ENCODE data around the gene HES7.

Gene HES7

DNA sequence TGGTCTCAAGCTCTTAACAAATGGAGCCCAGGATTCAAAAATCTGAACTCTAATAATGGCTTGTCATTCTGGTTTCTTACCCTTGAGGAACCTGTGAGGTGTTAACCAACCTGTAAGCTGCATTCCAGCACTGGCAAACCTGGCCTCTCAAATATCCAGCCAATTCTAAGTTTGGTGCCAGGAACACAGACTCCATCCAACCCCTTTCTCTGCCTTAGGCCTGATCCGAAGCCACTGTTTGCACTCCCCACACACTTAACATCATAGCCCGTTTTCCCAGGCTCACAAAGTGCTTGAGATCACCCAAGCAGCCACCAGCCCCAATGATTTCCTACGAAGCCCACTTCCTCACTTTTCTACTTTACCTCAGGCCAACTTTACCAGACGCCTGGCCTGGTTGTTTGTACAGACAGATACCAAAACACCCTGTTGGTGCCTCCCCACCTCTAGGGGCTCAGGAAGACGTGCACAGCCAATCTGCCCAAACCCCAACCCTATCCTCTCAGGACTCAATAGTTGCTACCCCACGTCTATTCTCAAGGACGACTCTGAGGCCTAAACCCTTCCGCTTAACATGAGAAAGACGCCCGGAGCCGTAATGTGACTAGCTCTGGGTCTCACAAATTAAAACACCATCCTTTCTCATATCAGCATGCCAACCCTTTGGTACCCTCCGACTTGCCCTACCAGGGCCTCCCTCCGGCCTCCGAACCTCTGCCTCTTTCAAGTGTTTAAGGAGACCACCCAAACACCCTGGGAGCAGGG is 31.5 kb upstream of the HES7 start:
- in situ Hi-C loops (cut with MboI; ENCODE audit: low sequenced_read_pairs): no loop called here

DNA sequence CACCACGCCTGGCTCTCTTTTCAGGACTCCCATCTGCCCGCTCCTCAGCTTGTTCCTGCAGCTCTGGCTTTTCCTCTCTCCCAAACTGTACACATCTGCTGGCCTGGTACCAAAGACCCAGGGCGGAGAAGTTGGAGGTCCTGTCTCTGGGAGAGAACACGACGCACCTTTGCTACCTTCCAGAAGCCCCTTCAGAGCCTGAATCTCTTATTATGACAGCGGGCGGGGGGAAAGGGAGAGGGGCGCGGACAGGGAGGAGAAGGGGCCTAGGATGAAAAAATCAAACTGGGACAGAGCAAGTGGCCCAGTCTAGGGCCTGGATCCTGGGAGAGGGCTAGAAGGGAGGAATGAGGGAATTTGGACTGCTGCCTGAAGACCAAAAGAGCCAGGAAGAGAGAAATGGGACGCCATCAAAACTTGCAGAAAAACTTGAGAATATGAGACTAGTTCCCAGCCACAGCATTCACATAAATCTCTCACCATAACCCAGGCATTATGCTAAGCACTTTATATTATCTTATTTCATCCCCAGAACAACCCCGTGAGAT is 30.8 kb upstream of the HES7 start:
- in situ Hi-C loops (cut with MboI; ENCODE audit: low sequenced_read_pairs): no loop called here

DNA sequence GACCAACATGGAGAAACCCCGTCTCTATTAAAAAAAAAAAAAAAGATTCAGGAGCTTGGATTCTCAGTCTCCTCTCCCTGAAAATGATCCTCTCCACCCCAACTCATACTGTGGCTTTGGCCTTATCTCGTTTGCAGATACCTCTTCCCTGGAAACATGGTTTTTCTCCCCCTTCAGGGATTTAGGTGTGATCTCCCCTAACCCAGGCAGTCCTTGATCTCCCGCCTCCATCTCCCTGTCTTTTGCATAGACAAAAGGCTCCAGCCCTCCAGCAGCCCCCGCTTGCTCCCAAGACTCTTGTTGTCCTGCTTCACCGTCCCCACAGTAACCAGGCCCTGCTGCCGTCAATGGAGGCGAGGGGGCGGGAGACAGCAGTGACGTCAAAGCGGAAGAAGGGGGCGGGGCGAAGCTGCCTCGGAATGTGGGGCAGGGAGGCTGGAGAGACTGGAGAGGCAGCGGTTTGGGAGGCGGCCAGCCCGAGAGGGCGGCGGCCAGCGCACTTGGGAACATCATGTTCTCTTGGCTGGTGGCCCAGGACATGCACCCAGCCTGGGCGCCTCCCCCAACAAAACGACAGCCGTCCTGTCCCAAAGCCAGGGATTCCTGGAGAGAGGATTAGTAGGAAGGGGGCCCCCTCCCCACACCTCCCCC is 30.2 kb upstream of the HES7 start:
- in situ Hi-C loops (cut with MboI; ENCODE audit: low sequenced_read_pairs): no loop called here

DNA sequence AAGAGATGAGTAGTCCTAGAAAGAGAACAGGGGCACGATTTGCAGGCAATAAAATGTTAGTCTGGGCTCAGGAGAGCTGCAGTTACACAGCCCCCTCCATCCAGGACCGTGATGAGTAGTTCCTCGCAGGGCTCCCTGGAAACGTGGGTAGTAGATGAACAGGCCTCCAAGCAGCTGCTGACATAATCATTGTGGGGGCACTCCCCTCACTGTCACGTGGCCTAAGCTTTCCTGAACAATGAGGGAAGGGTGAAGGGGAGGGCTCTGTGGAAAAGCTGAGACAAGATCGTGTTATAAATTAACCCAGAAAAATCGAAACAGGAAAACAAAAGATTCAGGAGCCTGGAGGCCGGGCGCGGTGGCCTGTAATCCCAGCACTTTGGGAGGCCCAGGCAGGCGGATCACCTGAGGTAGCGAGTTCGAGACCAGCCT is 29.6 kb upstream of the HES7 start:
- in situ Hi-C loops (cut with MboI; ENCODE audit: low sequenced_read_pairs): no loop called here

DNA sequence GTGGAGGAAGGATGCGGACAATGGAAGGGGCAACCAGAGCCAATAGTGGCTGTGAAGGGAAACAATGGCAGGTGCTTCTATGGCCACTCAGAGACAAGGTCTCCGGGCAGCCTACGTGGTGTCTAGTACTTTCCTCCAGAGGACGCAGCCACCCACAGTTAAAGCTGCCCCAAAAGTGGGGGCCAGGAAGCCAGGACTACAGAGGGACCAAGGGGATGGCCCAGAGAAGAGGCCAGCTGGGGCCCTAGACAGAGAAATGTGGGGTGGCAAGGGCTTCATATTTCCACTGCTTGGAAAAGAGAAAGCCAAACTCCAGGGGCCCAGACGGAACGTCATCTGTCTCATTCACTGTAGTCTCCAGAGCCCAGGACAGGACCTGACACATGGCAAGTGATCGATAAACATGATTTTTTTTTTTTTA is 29.1 kb upstream of the HES7 start:
- in situ Hi-C loops (cut with MboI; ENCODE audit: low sequenced_read_pairs): no loop called here

DNA sequence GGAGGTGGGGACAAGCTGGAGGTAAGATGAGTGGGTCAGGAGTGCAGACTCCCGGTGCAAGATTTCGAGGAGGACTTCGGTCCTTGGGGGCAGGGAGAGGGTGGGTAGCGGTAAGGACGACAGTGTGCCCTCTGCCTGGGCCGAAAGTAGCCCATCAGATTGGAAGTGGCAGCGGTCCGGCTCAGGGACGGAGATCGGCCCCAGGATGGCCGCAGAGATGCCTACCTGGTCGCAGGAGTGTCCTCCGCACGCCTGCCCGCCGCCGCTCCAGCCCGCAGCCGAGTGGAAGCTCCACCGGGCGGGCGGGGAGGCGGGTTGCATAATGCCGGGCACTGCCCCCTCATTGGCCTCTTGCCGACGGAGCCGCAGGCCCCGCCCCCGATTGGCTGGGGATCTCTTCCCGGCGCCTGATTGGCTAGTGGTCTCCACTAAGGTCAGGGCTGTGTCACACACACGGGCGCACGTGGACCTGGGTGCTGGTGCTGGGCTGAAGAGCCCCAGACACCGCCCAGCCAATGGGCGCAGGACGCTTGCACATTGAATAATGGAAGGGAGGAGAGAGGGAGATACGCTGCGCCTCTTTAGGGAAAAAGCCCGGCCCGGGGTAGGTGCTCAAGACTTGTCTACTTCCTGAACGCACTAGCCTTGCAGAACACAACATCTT is 28.3 kb upstream of the HES7 start, which contains the start of gene PER1:
TSS of gene PER1 (minus strand) at position 293 of the 664 bp plus-strand sequence. CDS start 1,698 bp downstream, outside the sequence.
- in situ Hi-C loops (cut with MboI; ENCODE audit: low sequenced_read_pairs): no loop called here

DNA sequence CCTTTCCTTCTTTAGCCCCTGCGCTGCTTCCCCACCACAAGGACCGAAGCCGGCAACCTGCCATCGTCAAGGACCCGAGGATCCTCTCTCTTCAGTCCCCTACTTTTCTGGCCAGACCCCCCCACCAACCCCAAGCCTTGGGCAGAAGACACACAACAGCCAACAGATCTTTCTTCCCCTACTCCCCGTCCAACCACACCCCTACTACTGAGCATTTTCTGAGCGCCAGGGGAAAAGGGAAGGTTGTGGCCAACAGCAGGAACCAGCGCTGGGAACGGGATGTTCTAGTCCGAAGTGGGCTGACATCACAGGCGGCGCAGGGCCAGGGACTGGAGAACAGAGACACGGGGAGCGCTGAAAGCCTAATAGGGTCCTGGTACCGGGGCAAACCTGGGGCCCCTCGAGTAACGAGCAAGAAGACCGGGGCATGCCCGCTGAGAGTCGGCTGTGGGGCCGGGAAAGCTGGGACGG is 27.8 kb upstream of the HES7 start:
- in situ Hi-C loops (cut with MboI; ENCODE audit: low sequenced_read_pairs): no loop called here

DNA sequence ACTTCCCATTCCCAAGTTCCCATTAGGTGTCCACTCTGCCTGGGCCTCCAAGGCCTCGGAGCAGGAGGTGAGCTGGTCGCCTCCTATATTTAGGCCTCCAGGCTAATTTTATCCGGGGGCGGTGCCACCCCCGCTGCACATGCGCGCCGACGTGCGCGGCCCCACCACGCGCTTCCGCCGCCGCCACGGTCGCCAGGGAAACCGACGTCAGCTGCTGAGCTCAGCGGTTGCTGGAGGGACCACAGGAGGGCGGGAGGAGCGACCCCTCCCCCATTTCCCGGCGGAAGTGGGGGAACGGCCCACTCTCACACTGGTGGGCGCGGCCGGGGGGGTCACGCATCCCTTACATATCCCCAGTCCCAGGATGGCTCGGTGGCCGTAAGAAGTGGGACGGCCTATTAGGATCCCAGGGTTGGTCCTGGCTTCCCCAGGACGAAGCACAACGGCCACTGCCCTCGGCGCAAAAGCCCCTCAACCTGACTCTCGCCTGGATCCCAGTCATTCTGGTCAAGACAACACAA is 27.3 kb upstream of the HES7 start:
- in situ Hi-C loops (cut with MboI; ENCODE audit: low sequenced_read_pairs): no loop called here

DNA sequence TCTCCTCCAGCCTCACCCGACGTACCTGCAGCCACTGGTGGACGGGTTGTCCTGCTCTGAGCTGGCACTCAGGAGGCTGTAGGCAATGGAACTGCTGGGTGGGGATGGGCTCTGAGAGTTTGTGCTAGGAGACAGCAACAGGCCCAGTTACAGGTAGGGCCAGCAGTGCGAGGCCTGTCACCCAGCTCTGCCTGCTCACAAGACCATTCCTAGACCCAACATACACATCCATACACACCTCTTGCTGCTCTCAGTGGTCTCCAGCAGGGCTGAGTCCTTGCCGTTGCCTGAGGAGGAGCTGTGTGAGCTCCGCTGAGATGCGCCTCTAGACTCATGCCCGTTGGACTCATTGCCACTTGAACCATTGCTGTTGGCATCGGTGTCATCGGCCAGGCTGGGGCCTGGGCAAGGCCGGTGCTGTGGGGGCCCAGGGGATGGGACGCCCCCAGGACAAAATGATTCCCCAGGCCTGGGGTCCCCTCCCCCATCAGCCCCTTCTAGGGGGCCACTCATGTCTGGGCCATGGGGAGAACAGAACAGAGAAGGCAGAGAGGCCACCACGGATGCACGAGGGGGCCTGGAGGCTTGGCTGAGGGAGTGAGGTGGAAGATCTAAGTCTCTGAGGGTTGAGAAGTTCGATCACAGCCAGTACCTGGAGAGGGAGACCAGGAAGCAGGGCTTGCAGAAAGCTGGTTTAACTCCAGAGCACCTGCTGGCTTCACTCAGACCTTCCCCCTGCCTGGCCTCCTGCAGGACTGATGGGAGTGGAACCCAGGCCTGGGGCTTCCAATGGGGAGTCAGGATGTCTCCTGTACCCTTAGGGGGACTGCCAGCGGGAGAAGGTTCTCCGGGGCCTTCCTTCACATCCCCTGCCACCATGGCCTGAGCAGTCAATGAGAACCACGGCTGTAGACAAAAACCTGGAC is 26.6 kb upstream of the HES7 start:
- in situ Hi-C loops (cut with MboI; ENCODE audit: low sequenced_read_pairs): no loop called here

DNA sequence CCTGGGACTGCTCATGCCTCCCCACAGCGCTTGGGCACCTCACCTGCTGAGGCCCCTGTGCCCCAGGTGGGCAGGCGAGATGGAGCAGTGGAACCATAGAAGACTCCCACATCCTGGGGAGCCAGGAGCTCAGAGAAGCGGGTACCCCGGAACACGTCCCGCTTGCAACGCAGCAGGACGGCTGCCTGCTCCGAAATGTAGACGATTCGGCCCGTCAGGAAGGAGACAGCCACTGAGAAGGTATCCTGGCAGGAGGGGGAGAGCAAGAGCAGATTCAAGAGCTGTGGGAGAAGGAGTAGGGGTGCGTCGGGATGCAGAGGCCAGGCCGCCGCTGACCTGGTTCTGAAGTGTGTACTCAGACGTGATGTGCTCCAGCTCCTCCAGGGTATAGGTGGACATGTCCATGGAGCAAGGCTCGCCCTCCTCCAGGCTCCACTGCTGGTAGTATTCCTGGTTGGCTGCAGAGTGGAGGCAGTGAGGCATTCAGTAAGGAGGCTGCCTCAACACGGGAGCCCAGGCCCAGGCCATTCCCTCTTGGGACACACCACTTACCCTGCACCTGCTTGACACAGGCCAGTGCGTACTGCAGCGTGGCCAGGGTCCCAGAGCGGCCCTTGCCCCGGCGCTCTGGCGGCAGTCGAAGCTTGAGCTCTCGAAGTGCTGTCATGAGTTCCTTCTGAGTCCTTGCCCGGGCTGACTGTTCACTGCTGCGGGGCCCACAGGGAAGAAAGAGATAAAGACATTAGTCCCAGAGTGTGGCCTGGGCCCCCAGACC is 25.7 kb upstream of the HES7 start:
- in situ Hi-C loops (cut with MboI; ENCODE audit: low sequenced_read_pairs): no loop called here

DNA sequence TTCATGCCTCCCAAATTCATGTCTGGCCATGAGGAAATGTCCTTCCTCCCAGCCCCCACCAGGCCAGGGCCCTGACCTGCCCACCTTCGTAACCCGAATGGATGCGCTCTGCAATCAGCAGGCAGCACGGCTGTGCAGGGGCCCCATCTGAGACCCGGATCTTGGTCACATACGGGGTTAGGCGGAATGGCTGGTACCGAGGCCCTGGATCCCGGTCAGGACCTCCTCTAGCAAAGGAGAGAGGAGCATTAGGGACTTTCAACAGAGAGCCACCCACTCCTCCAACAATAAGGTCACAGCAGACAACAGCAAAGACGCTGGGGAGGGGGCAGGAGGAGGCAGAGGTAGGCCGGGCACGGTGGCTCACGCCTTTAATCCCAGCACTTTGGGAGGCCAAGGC is 24.7 kb upstream of the HES7 start:
- in situ Hi-C loops (cut with MboI; ENCODE audit: low sequenced_read_pairs): no loop called here

DNA sequence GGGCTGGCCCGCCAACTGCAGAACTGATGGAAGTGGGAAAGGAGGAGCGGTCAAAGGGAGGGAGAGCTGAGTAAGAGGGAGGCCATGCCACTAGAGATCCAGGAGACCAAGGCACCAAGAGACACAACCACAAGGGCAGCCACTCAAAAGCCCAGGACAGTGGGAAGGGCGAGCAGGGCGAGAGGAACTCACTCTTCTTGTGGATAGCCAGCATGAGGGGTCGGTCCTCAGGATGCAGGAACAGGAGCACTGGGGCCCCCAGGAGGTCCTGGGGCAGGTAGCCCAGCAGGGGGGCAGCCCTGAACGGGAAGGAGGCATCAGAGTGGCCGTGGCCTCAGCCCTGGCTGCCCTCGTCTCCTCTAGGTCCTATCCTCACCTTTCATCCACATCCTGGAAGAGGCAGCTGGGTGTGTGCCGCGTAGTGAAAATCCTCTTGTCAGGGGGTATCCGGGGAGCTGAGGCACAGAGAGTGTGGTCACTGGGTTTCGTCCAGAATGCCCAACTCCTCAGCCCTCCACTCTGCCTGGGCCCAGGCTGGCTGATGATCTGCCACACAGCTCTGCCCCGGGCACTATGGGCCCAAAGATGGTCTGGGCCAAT is 24.0 kb upstream of the HES7 start:
- in situ Hi-C loops (cut with MboI; ENCODE audit: low sequenced_read_pairs): no loop called here

DNA sequence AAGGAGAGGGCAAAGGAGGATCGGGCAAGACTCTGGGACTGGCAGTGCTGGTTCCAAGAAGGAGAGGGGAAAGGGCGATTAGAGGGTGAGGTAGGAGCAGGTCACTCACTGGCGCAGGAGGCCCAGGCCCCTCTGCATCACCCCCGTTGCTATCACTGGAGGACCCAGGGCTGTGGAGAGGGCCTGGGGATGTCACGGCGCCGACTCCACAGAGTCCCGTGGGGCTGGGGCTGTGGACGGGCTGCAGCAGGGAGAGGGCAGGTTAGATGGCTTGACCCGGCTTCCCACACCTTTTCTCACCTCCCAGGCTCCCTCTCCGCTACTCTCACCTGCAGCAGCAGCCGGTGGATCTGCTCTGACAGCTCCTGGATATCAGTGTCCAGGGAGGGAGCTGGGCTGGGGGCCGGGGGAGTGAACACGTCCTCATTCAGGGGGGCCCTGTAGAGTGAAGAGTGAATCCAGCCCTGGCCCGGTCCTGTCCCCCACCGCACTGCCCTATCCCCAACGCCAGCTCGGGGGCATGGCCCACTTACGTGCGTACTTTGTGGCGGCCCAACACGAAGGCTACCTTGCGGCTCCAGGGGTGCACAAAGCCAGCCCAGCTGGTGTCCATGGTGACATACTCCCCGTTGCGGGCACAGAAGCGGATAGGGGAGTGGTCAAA is 23.4 kb upstream of the HES7 start:
- in situ Hi-C loops (cut with MboI; ENCODE audit: low sequenced_read_pairs): no loop called here

DNA sequence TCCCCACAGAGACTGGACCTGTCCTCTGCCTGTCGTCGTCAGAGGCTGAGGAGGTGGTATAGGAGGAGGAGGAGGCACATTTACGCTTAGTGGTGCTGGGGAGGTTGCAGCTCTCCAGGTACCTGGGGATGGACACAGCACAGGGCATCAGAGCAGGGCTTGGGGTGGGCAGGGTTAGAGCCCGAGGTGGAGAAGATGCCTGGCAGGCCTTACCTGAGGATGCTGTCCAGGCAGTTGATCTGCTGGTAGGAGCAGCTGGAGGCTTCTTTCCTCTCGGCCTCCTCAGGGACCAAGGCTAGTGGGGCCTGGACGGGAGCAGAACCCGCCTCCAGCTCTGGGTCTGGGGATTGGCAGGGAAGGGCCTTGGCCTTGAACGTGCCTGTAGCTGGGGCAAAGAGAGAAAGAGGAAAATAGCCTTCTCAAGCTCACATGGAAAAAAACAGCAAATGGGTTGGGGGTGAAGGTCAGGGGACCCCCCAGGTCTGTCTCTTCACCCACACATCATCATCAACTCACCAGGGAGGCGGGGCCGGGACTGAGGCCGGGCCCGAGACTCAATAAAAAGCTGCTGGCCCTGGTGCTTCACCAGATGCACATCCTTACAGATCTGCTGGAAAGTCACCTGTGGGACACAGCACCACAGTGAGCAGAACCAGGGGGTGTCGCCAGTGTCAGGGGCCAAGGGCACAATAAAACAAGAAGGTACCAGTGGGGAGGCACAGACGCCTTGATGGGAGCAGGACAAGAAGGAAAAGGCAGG is 22.7 kb upstream of the HES7 start:
- in situ Hi-C loops (cut with MboI; ENCODE audit: low sequenced_read_pairs): no loop called here

DNA sequence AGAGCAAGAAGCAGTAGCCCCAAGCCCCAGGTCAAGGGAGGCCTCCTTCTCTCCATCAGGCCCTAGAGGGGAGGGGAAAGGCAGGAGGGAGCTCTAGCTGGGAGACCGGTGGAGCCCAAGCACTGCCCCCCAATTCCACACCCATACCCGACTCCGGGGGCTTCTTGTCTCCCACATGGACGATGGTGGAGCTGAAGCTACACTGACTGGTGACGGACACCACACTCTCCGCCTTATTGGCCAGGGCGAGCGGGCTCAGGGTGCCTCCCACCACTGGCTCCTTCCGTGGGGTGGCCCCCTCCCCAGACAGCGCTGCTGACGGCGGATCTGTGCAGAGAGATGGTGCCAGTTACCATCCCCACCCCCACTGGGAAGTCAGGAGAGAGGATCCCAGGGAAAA is 21.9 kb upstream of the HES7 start:
- in situ Hi-C loops (cut with MboI; ENCODE audit: low sequenced_read_pairs): no loop called here

DNA sequence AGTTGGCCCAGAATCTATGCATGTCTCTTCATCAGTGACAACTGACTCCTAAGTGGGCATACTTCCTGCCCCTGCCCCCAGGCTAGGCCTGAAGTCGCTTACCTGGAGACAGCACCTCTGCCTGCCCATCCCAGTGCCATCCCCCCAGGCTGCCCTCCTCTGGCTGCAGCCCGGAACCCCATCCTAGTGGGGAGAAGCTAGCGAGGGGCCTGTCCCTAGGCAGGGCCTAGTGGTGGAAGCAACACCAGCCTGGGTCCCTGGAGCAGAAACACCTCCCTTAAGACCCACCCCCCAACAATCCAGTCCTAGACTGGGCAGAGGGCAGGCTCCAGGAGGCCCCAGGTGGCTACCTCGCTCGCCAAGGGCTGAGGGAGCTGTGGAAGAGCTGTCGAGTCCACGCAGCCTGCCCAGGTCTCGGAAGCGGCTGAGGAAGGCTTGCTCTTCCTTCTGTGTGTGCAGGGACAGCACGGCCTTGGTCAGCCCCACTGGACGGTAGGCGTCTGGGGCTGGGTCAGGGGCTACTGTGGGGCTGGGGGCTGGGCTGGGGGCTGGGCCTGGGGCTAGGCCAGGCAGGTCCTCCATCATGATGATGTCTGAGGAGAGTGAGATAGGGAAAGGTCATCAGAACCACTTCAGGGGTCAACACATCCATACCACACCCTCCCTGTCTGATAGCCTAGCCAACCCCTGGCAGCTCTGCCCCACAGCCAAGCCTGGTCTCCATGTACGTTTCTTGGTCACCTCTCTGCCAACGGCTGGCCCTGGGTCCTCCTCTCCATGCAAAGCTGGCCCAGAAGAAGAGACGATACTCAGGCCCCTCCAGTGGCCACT is 20.7 kb upstream of the HES7 start:
- in situ Hi-C loops (cut with MboI; ENCODE audit: low sequenced_read_pairs): no loop called here

Measured in HL-60/S4 treated with phorbol 12-myristate 13-acetate at 8.2 ng/mL for 4 days and 3 days (cell line).